ENCODE data around the gene KHDC1L.
"Not testable (repeated sequence)": the region's sequence is repeated elsewhere in the genome, so short reads cannot be mapped to it uniquely, and the experiment has no call there.

Gene KHDC1L

DNA sequence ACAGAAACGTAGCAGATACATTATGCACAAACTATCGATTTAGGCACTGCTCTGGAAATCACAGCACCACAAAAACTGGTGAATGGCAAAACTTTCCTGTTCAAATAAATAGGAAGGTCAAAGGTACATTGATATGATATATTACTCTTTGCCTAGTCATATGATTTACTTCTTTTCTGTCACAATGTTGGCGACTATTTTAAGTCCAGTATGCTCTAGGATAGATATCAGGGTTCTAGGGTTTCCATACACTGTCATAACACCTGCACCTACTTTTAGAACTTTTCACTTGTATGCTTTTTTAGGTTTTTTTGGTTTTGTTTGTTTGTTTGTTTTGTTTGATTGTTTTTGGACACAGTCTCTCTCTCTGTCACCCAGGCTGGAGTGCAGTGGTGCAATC lies 25.0 kb downstream of the KHDC1L start:
- no peak for DNase-seq (ENCODE audit: low read depth in 1 of 2, low spot score in 1 of 2)
- TF ChIP-seq, protein P1, sequence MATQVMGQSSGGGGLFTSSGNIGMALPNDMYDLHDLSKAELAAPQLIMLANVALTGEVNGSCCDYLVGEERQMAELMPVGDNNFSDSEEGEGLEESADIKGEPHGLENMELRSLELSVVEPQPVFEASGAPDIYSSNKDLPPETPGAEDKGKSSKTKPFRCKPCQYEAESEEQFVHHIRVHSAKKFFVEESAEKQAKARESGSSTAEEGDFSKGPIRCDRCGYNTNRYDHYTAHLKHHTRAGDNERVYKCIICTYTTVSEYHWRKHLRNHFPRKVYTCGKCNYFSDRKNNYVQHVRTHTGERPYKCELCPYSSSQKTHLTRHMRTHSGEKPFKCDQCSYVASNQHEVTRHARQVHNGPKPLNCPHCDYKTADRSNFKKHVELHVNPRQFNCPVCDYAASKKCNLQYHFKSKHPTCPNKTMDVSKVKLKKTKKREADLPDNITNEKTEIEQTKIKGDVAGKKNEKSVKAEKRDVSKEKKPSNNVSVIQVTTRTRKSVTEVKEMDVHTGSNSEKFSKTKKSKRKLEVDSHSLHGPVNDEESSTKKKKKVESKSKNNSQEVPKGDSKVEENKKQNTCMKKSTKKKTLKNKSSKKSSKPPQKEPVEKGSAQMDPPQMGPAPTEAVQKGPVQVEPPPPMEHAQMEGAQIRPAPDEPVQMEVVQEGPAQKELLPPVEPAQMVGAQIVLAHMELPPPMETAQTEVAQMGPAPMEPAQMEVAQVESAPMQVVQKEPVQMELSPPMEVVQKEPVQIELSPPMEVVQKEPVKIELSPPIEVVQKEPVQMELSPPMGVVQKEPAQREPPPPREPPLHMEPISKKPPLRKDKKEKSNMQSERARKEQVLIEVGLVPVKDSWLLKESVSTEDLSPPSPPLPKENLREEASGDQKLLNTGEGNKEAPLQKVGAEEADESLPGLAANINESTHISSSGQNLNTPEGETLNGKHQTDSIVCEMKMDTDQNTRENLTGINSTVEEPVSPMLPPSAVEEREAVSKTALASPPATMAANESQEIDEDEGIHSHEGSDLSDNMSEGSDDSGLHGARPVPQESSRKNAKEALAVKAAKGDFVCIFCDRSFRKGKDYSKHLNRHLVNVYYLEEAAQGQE (IDR thresholded peaks at IDR 0.05; ENCODE audit: insufficient replicate concordance, low read depth), result no peak
- TF ChIP-seq SPI1 (IDR thresholded peaks at IDR 0.05; ENCODE audit: borderline replicate concordance, low read depth), result no peak
- TF ChIP-seq GABPA (IDR thresholded peaks at IDR 0.05; ENCODE audit: low read depth), result no peak
- TF ChIP-seq POLR2AphosphoS5 (IDR thresholded peaks at IDR 0.05; ENCODE audit: low read depth), result no peak
- TF ChIP-seq, protein P2, sequence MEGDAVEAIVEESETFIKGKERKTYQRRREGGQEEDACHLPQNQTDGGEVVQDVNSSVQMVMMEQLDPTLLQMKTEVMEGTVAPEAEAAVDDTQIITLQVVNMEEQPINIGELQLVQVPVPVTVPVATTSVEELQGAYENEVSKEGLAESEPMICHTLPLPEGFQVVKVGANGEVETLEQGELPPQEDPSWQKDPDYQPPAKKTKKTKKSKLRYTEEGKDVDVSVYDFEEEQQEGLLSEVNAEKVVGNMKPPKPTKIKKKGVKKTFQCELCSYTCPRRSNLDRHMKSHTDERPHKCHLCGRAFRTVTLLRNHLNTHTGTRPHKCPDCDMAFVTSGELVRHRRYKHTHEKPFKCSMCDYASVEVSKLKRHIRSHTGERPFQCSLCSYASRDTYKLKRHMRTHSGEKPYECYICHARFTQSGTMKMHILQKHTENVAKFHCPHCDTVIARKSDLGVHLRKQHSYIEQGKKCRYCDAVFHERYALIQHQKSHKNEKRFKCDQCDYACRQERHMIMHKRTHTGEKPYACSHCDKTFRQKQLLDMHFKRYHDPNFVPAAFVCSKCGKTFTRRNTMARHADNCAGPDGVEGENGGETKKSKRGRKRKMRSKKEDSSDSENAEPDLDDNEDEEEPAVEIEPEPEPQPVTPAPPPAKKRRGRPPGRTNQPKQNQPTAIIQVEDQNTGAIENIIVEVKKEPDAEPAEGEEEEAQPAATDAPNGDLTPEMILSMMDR (IDR thresholded peaks at IDR 0.05; ENCODE audit: insufficient read depth, low read length), result no peak
- Histone ChIP-seq H3K27ac (replicated peaks) (no peak overlapping the region), H3K4me3 (replicated peaks; ENCODE audit: insufficient read depth, low read length) (no peak overlapping the region), H3K27me3 (ENCODE audit: insufficient read depth, poor library complexity, severe bottlenecking) (no peaks in the 10 kb centered on the region)

DNA sequence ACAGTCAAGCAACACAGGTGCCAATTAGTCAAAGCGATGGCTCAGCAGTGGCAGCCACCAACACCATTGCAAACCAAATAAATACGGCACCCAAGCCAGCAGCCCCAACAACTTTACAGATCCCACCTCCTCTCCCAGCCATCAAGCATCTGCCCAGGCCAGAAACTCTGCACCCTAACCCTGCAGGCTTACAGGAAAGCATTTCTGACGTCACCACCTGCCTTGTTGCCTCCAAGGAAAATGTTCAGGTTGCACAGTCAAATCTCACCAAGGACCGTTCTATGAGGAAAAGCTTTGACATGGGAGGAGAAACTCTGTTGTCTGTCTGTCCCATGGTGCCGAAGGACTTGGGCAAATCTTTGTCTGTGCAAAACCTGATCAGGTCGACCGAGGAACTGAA lies 30.6 kb downstream of the KHDC1L start:
- no peak for DNase-seq (ENCODE audit: low read depth in 1 of 2, low spot score in 1 of 2)
- Histone ChIP-seq H3K27ac (replicated peaks) (no peak overlapping the region), H3K4me3 (replicated peaks; ENCODE audit: insufficient read depth, low read length) (no peak overlapping the region), H3K27me3 (ENCODE audit: insufficient read depth, poor library complexity, severe bottlenecking) (no peaks in the 10 kb centered on the region)
- no peak for TF ChIP-seq GABPA (IDR thresholded peaks at IDR 0.05; ENCODE audit: low read depth)

DNA sequence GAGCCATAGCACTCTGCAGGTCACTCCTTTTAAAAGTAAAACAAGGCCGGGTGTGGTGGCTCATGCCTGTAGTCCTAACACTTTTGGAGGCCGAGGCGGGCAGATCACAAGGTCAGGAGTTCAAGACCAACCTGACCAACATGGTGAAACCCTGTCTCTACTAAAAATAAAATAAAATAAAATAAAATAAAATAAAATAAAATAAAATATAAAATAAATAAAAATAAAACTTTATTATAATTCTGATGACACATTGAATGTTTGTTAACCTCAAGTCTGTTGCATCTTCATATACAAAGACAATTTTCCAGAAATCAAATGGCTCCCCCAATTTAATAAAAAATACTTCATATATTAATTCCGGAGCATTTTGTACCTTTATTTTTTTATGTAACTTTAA lies 32.0 kb downstream of the KHDC1L start:
- not testable (repeated sequence) for H3K27me3 ChIP-seq (ENCODE audit: insufficient read depth, poor library complexity, severe bottlenecking); DNase-seq (ENCODE audit: low read depth in 1 of 2, low spot score in 1 of 2); H3K4me3 ChIP-seq (replicated peaks; ENCODE audit: insufficient read depth, low read length); H3K27ac ChIP-seq (replicated peaks)

DNA sequence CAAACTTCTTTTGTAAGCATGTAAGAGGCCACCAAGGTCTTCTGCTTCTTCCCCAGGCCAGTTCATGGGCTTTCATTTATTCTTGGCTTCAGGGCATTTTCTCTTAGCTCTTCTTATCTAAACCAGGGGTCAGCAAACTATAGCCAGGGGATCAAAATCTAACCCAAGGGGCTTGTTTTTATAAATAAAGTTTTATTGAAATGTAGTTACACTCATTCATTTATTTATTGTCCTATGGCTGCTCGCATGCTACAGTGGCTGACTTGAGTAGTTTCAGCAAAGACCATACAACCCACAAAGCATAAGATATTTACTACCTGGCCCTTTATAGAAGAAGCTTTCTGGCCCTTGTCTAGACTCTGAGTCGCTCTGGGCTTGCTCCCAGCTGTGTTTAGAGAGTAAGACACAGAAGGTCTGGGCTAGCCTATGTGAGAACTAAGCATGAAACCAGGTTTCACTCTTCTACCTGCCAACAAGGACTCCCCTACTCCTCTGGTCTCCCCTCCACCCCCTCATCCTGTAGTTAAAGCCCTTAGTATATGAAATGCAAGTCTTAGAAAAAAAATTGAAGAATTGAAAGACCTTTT lies 43.2 kb downstream of the KHDC1L start:
- H3K27me3 ChIP-seq (ENCODE audit: insufficient read depth, poor library complexity, severe bottlenecking), result no peaks in the 10 kb centered on the region
- TF ChIP-seq GABPA (IDR thresholded peaks at IDR 0.05; ENCODE audit: low read depth) (no peak), SPI1 (IDR thresholded peaks at IDR 0.05; ENCODE audit: borderline replicate concordance, low read depth) (no peak), POLR2AphosphoS5 (IDR thresholded peaks at IDR 0.05; ENCODE audit: low read depth) (no peak)
- TF ChIP-seq, protein P2 (IDR thresholded peaks at IDR 0.05; ENCODE audit: insufficient read depth, low read length), result no peak
- TF ChIP-seq, protein P1 (IDR thresholded peaks at IDR 0.05; ENCODE audit: insufficient replicate concordance, low read depth), result no peak
- DNase-seq (ENCODE audit: low read depth in 1 of 2, low spot score in 1 of 2), result no peak
- H3K27ac ChIP-seq (replicated peaks), result no peak overlapping the region
- no peak overlapping the region for H3K4me3 ChIP-seq (replicated peaks; ENCODE audit: insufficient read depth, low read length)
